Keratinocyte (primary cell): ENCODE measurements around the gene FBLN5.
"Not testable (repeated sequence)": the region's sequence is repeated elsewhere in the genome, so short reads cannot be mapped to it uniquely, and the experiment has no call there.

Experiments
- EZH2 ChIP-seq: IDR thresholded peaks from one replicate; pipeline ENCODE4 v1.6.1; 2012; ENCODE audit warnings: inconsistent platforms, mild to moderate bottlenecking, low read length, moderate library complexity
- TF ChIP-seq, protein P1 (sequence below), 3 experiments: IDR thresholded peaks in 1 of 3; conservative IDR thresholded peaks in 1 of 3; optimal IDR thresholded peaks in 1 of 3; 2 replicates in 2 of 3; 3 replicates in 1 of 3; pipeline versions ENCODE3 to v1.5.1; 2011; ENCODE audit warnings: low read length in 3 of 3, mild to moderate bottlenecking in 3 of 3, moderate library complexity in 2 of 3, control low read depth in 1 of 3, inconsistent platforms in 1 of 3; ENCODE audit not compliant: insufficient read depth in 2 of 3; ENCODE audit errors: extremely low read depth in 1 of 3

DNA sequence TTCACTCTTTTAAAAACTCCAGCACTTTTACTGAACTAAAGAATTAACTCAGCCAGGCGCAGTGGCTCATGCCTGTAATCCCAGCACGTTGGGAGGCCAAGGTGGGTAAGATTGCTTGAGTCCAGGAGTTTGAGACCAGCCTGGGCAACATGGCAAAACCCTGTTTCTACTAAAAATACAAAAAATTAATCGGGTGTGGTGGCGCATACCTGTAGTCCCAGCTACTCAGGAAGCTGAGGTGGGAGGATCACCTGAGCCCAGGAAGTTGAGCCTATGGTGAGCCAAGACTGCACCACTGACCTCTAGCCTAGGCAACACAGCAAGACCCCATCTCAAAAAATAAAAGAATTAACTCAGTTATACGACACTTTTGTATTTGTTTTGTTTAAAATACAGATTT, 49.8 kb downstream of the FBLN5 start:
- TF ChIP-seq, protein P1, sequence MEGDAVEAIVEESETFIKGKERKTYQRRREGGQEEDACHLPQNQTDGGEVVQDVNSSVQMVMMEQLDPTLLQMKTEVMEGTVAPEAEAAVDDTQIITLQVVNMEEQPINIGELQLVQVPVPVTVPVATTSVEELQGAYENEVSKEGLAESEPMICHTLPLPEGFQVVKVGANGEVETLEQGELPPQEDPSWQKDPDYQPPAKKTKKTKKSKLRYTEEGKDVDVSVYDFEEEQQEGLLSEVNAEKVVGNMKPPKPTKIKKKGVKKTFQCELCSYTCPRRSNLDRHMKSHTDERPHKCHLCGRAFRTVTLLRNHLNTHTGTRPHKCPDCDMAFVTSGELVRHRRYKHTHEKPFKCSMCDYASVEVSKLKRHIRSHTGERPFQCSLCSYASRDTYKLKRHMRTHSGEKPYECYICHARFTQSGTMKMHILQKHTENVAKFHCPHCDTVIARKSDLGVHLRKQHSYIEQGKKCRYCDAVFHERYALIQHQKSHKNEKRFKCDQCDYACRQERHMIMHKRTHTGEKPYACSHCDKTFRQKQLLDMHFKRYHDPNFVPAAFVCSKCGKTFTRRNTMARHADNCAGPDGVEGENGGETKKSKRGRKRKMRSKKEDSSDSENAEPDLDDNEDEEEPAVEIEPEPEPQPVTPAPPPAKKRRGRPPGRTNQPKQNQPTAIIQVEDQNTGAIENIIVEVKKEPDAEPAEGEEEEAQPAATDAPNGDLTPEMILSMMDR (optimal IDR thresholded peaks at IDR 0.05 in 1 of 3, IDR thresholded peaks at IDR 0.05 in 1 of 3, conservative IDR thresholded peaks at IDR 0.05 in 1 of 3; ENCODE audit: extremely low read depth in 1 of 3, insufficient read depth in 2 of 3, low read length in 3 of 3): not testable (repeated sequence)
- TF ChIP-seq EZH2: not testable (repeated sequence)
